CD4-positive, alpha-beta memory T cell (primary cell): ENCODE data around the gene CCDC92. TPM values are rescaled to one million over a fixed set of nuclear protein-coding genes. Genes with fewer than 3 reads are reported as not detected.

Experiments
- CTCF ChIA-PET: fragments of 350-600 bp; sonication (Branson Sonifier 250); formaldehyde crosslinking; loops from one replicate; lab custom pipeline; 2021; ENCODE audit warnings: inconsistent platforms; ENCODE audit not compliant: partially characterized antibody; lab: Charles Lee
- POLR2A ChIA-PET: fragments of 350-600 bp; sonication (Branson Sonifier 250); formaldehyde crosslinking; loops from one replicate; lab custom pipeline; 2021; ENCODE audit not compliant: partially characterized antibody; lab: Charles Lee
- DNase-seq, 5 donors: peaks; one replicate each; pipeline versions ENCODE4 v3.0.0 to v3.0.0-alpha.2; 2020 to 2022; ENCODE audit warnings: mixed read lengths in 1 of 5
- H3K27ac ChIP-seq: one replicate; pipeline ENCODE4 v1.7.0; 2013; ENCODE audit warnings: low read depth, low read length
- H3K27me3 ChIP-seq: 2 replicates; pipeline ENCODE4 v1.7.0; 2013; ENCODE audit warnings: mild to moderate bottlenecking, low read length, moderate library complexity; ENCODE audit not compliant: insufficient read depth
- H3K36me3 ChIP-seq: 2 replicates; pipeline ENCODE4 v1.7.0; 2013; ENCODE audit warnings: mild to moderate bottlenecking, low read length, moderate library complexity; ENCODE audit not compliant: insufficient read depth
- H3K4me1 ChIP-seq: 2 replicates; pipeline ENCODE4 v1.7.0; 2013; ENCODE audit warnings: mild to moderate bottlenecking, low read length, moderate library complexity; ENCODE audit not compliant: insufficient read depth
- H3K4me3 ChIP-seq, 2 donors: one replicate each; pipeline ENCODE4 v1.7.0; 2013; ENCODE audit warnings: low read length in 2 of 2, mild to moderate bottlenecking in 1 of 2
- H3K9me3 ChIP-seq, 2 donors: one replicate each; pipeline ENCODE4 v1.7.0; 2013; ENCODE audit warnings: low read length in 2 of 2, control low read depth in 1 of 2; ENCODE audit not compliant: control insufficient read depth in 1 of 2
- H3K27ac Mint-ChIP-seq, 7 donors: one replicate each; pipeline ENCODE4 v1.8.0; 2020 to 2021; ENCODE audit warnings: mixed read lengths in 7 of 7, mild to moderate bottlenecking in 6 of 7, inconsistent platforms in 3 of 7, moderate library complexity in 3 of 7
- H3K27me3 Mint-ChIP-seq, 2 donors: one replicate each; pipeline ENCODE4 v1.8.0; 2020 to 2021; ENCODE audit warnings: mixed read lengths in 2 of 2
- H3K36me3 Mint-ChIP-seq, 2 donors: one replicate each; pipeline ENCODE4 v1.8.0; 2020 to 2021; ENCODE audit warnings: mixed read lengths in 2 of 2, inconsistent platforms in 1 of 2, mild to moderate bottlenecking in 1 of 2
- H3K4me1 Mint-ChIP-seq, 4 donors: one replicate each; pipeline ENCODE4 v1.8.0; 2020 to 2021; ENCODE audit warnings: mixed read lengths in 4 of 4, mild to moderate bottlenecking in 1 of 4
- H3K4me3 Mint-ChIP-seq, 8 donors: one replicate each; pipeline ENCODE4 v1.8.0; 2020 to 2021; ENCODE audit warnings: mixed read lengths in 8 of 8, mild to moderate bottlenecking in 7 of 8, moderate library complexity in 6 of 8, inconsistent platforms in 3 of 8
- H3K9me3 Mint-ChIP-seq, 8 donors: one replicate each; pipeline ENCODE4 v1.8.0; 2020 to 2021; ENCODE audit warnings: mixed read lengths in 8 of 8, mild to moderate bottlenecking in 5 of 8, inconsistent platforms in 3 of 8, moderate library complexity in 1 of 8
- intact Hi-C: fragments of 100-400 bp; cut with micrococcal nuclease; formaldehyde crosslinking; loops from one replicate; pipeline ENCODE4 v1.15.1; 2023
- polyA plus RNA-seq, 2 donors: library from polyadenylated mRNA; unstranded; fragments of 300-500 nt; fragmentation: Illumina TruSeq; gene quantifications; one replicate each; pipeline ENCODE4 v1.2.3, GENCODE V29; 2021
- total RNA-seq, 2 experiments: library from RNA; stranded (reverse); gene quantifications; one replicate each; pipeline ENCODE4 v1.2.3, GENCODE V29; 2021

The CCDC92 gene
- total and polyA plus RNA-seq, 4 experiments from 2014 or later = 15.6 to 52.9 (median 33.9) TPM

GRCh38 chr12:124007826-124008570, 35.4 kb upstream of the CCDC92 start:
- POLR2A ChIA-PET = interaction anchor here (0.7 kb wide), 1 partner anchor 772 kb away, joined by 3 read pairs; no protein-coding TSS in a partner anchor

GRCh38 chr12:124006846-124007713, 34.4 kb upstream of the CCDC92 start:
- H3K4me3 ChIP-seq = no peak overlapping the region
- intact Hi-C loops = no loop called here
- peaks cover 25% of the 10 kb centered on the region for H3K4me1 ChIP-seq
- Mint-ChIP-seq H3K9me3 (peaks cover 0 to 2% (median 0%) of the 10 kb centered on the region in 8 donors), H3K4me1 (peaks cover 28 to 32% (median 30%) of the 10 kb centered on the region in 4 donors), H3K27me3 (no peaks in the 10 kb centered on the region), H3K4me3 (peak overlapping the region in 5 of 8 donors; percentile 2 to 58 (median 48)), H3K27ac (peak overlapping the region in 6 of 7 donors; percentile 61 to 85 (median 74)), H3K36me3 (peaks cover 15 to 32% of the 10 kb centered on the region in 2 donors)
- no peaks in the 10 kb centered on the region for H3K27me3 ChIP-seq
- ChIA-PET CTCF (interaction anchor here (0.7 to 1.2 kb wide), 2 partner anchors 25 to 101 kb away, joined by 3 to 6 read pairs; no protein-coding TSS in a partner anchor), POLR2A (no interaction called here)
- no peak for DNase-seq
- no peaks in the 10 kb centered on the region for H3K9me3 ChIP-seq
- no peak overlapping the region for H3K27ac ChIP-seq
- peaks cover 20% of the 10 kb centered on the region for H3K36me3 ChIP-seq

More at GRCh38 chr12:124007826-124008570, 35.4 kb upstream of the CCDC92 start:
- DNase-seq = no peak
- Histone ChIP-seq H3K9me3 (no peaks in the 10 kb centered on the region), H3K27me3 (no peaks in the 10 kb centered on the region), H3K4me1 (peaks cover 25% of the 10 kb centered on the region), H3K36me3 (peaks cover 30% of the 10 kb centered on the region), H3K4me3 (no peak overlapping the region), H3K27ac (no peak overlapping the region)
- intact Hi-C loops = no loop called here
- Mint-ChIP-seq H3K4me1 (peaks cover 28 to 32% (median 30%) of the 10 kb centered on the region in 4 donors), H3K27me3 (no peaks in the 10 kb centered on the region), H3K36me3 (peaks cover 22 to 41% of the 10 kb centered on the region in 2 donors), H3K27ac (peak overlapping the region in 5 of 7 donors; percentile 36 to 77 (median 62)), H3K4me3 (peak overlapping the region in 2 of 8 donors; percentile 1 to 45), H3K9me3 (peaks cover 0 to 2% (median 0%) of the 10 kb centered on the region in 8 donors)
- CTCF ChIA-PET = interaction anchor here (0.9 kb wide), 1 partner anchor 24 kb away, joined by 6 read pairs; no protein-coding TSS in a partner anchor

GRCh38 chr12:124006085-124006845, 33.6 kb upstream of the CCDC92 start:
- Histone ChIP-seq H3K4me1 (peaks cover 25% of the 10 kb centered on the region), H3K27me3 (no peaks in the 10 kb centered on the region), H3K9me3 (no peaks in the 10 kb centered on the region), H3K36me3 (peaks cover 12% of the 10 kb centered on the region), H3K4me3 (no peak overlapping the region), H3K27ac (no peak overlapping the region)
- Mint-ChIP-seq H3K36me3 (peaks cover 9 to 26% of the 10 kb centered on the region in 2 donors), H3K4me1 (peaks cover 28 to 32% (median 30%) of the 10 kb centered on the region in 4 donors), H3K9me3 (peaks cover 0 to 2% (median 0%) of the 10 kb centered on the region in 8 donors), H3K27ac (peak overlapping the region in 6 of 7 donors; percentile 61 to 85 (median 74)), H3K4me3 (peak overlapping the region; percentile 2 to 58 (median 46)), H3K27me3 (no peaks in the 10 kb centered on the region)
- CTCF ChIA-PET = interaction anchor here (0.7 to 1.2 kb wide), 3 partner anchors 10 to 100 kb away, joined by 3 to 6 read pairs (median 3); no protein-coding TSS in a partner anchor
- peak in 4 of 5 donors; percentile 9 to 22 (median 16) for DNase-seq
- POLR2A ChIA-PET = interaction anchor here (0.6 kb wide), 1 partner anchor 101 kb away, joined by 4 read pairs; no protein-coding TSS in a partner anchor
- intact Hi-C loops = no loop called here

GRCh38 chr12:124004233-124004875, 31.7 kb upstream of the CCDC92 start:
- POLR2A ChIA-PET = no interaction called here
- H3K9me3 Mint-ChIP-seq = peaks cover 0 to 2% (median 0%) of the 10 kb centered on the region in 8 donors
- H3K4me3 ChIP-seq = no peak overlapping the region
- peaks cover 25% of the 10 kb centered on the region for H3K4me1 ChIP-seq
- no peaks in the 10 kb centered on the region for H3K27me3 ChIP-seq
- H3K27me3 Mint-ChIP-seq = no peaks in the 10 kb centered on the region
- no peak overlapping the region for H3K27ac Mint-ChIP-seq
- H3K36me3 ChIP-seq = peaks cover 3% of the 10 kb centered on the region
- no peak overlapping the region for H3K4me3 Mint-ChIP-seq
- DNase-seq = no peak
- H3K27ac ChIP-seq = no peak overlapping the region
- peaks cover 28 to 32% (median 30%) of the 10 kb centered on the region in 4 donors for H3K4me1 Mint-ChIP-seq
- H3K36me3 Mint-ChIP-seq = peaks cover 0 to 16% of the 10 kb centered on the region in 2 donors
- CTCF ChIA-PET = interaction anchor here (0.6 to 0.7 kb wide), 3 partner anchors 10 to 99 kb away, joined by 3 read pairs; no protein-coding TSS in a partner anchor
- no peaks in the 10 kb centered on the region for H3K9me3 ChIP-seq
- intact Hi-C loops = no loop called here

GRCh38 chr12:124002654-124003053, 30.0 kb upstream of the CCDC92 start:
- peaks cover 24% of the 10 kb centered on the region for H3K4me1 ChIP-seq
- peaks cover 3% of the 10 kb centered on the region for H3K36me3 ChIP-seq
- Mint-ChIP-seq H3K9me3 (no peaks in the 10 kb centered on the region), H3K36me3 (peaks cover 6 to 28% of the 10 kb centered on the region in 2 donors), H3K4me1 (peaks cover 20 to 27% (median 21%) of the 10 kb centered on the region in 4 donors), H3K4me3 (no peak overlapping the region), H3K27me3 (no peaks in the 10 kb centered on the region), H3K27ac (no peak overlapping the region)
- no peaks in the 10 kb centered on the region for H3K27me3 ChIP-seq
- H3K4me3 ChIP-seq = no peak overlapping the region
- no peaks in the 10 kb centered on the region for H3K9me3 ChIP-seq
- ChIA-PET POLR2A (no interaction called here), CTCF (no interaction called here)
- no peak for DNase-seq
- intact Hi-C loops = no loop called here
- no peak overlapping the region for H3K27ac ChIP-seq

- Mint-ChIP-seq H3K4me1 (peaks cover 17 to 24% (median 20%) of the 10 kb centered on the region in 4 donors), H3K9me3 (no peaks in the 10 kb centered on the region), H3K27me3 (no peaks in the 10 kb centered on the region), H3K4me3 (no peak overlapping the region), H3K36me3 (peaks cover 6 to 30% of the 10 kb centered on the region in 2 donors), H3K27ac (no peak overlapping the region)
- no peaks in the 10 kb centered on the region for H3K9me3 ChIP-seq
- no peak overlapping the region for H3K4me3 ChIP-seq
- CTCF ChIA-PET = no interaction called here
- H3K27ac ChIP-seq = no peak overlapping the region
- DNase-seq = no peak
- H3K27me3 ChIP-seq = no peaks in the 10 kb centered on the region
- intact Hi-C loops = no loop called here
- H3K36me3 ChIP-seq = peaks cover 3% of the 10 kb centered on the region
- peaks cover 19% of the 10 kb centered on the region for H3K4me1 ChIP-seq
- POLR2A ChIA-PET = no interaction called here
Measured at GRCh38 chr12:124002021-124002644, 29.5 kb upstream of the CCDC92 start.
